CD14-positive monocyte (primary cell): ENCODE results near the gene CCT7. TPM values are rescaled to one million over a fixed set of nuclear protein-coding genes. Genes with fewer than 3 reads are reported as not detected.

Experiments
- DNase-seq, 3 donors: peaks; one replicate each; pipeline ENCODE4 v3.0.0-alpha.2; 2011 to 2022
- H2AFZ ChIP-seq: 2 replicates; pipeline ENCODE4 v1.6.0; 2012; ENCODE audit warnings: mild to moderate bottlenecking, low read depth, low read length, inconsistent platforms; ENCODE audit not compliant: insufficient read depth, poor library complexity, severe bottlenecking
- H3K27ac ChIP-seq, 2 donors: 1 replicate in 1 of 2; 2 replicates in 1 of 2; pipeline ENCODE4 v1.5.1; 2012 to 2013; ENCODE audit warnings: low read length in 2 of 2, control low read depth in 1 of 2, inconsistent platforms in 1 of 2, low read depth in 1 of 2, mild to moderate bottlenecking in 1 of 2
- H3K27me3 ChIP-seq, 2 donors: one replicate each; pipeline versions ENCODE4 v1.6.0 to v1.6.1; 2011 to 2013; ENCODE audit warnings: low read length in 2 of 2; ENCODE audit not compliant: control insufficient read depth in 2 of 2, insufficient read depth in 2 of 2
- H3K36me3 ChIP-seq, 2 donors: replicated peaks in 1 of 2; 1 replicate in 1 of 2; 2 replicates in 1 of 2; pipeline versions ENCODE4 v1.5.1 to v1.6.1; 2012 to 2013; ENCODE audit warnings: low read length in 2 of 2, control low read depth in 1 of 2, inconsistent platforms in 1 of 2, mild to moderate bottlenecking in 1 of 2; ENCODE audit not compliant: insufficient read depth in 2 of 2, control insufficient read depth in 1 of 2
- H3K4me1 ChIP-seq, 2 donors: 1 replicate in 1 of 2; 2 replicates in 1 of 2; pipeline versions ENCODE4 v1.5.1 to v1.6.1; 2012 to 2013; ENCODE audit warnings: low read length in 2 of 2, control low read depth in 1 of 2, inconsistent platforms in 1 of 2, mild to moderate bottlenecking in 1 of 2, moderate library complexity in 1 of 2; ENCODE audit not compliant: insufficient read depth in 2 of 2, control insufficient read depth in 1 of 2
- H3K4me2 ChIP-seq: replicated peaks from 2 replicates; pipeline ENCODE3; 2012; ENCODE audit warnings: low read length, moderate library complexity, mild to moderate bottlenecking; ENCODE audit not compliant: poor library complexity, severe bottlenecking; ENCODE audit errors: extremely low read depth
- H3K4me3 ChIP-seq, 3 experiments: fragments of 200-600 bp in 1 of 3; sonication (generic) in 1 of 3; replicated peaks in 1 of 3; 1 replicate in 2 of 3; 2 replicates in 1 of 3; pipeline ENCODE4 v1.5.1; 2011 to 2013; ENCODE audit warnings: low read length in 3 of 3, mild to moderate bottlenecking in 3 of 3, control low read depth in 2 of 3, low read depth in 2 of 3, inconsistent platforms in 1 of 3, moderate library complexity in 1 of 3
- H3K79me2 ChIP-seq: 2 replicates; pipeline ENCODE4 v1.6.0; 2012; ENCODE audit warnings: mild to moderate bottlenecking, control low read depth, inconsistent platforms, low read length, moderate library complexity; ENCODE audit not compliant: insufficient read depth
- H3K9ac ChIP-seq: 2 replicates; pipeline ENCODE4 v1.6.0; 2017; ENCODE audit warnings: low read length, mild to moderate bottlenecking; ENCODE audit not compliant: insufficient read depth, poor library complexity, severe bottlenecking
- H3K9me3 ChIP-seq, 2 donors: replicated peaks in 1 of 2; 1 replicate in 1 of 2; 2 replicates in 1 of 2; pipeline versions ENCODE4 v1.5.1 to v1.6.1; 2012 to 2013; ENCODE audit warnings: low read length in 2 of 2, control low read depth in 1 of 2; ENCODE audit not compliant: control insufficient read depth in 1 of 2, insufficient read depth in 1 of 2
- H4K20me1 ChIP-seq: 2 replicates; pipeline ENCODE4 v1.6.0; 2012; ENCODE audit warnings: mild to moderate bottlenecking, low read length, control low read depth, moderate library complexity; ENCODE audit not compliant: insufficient read depth
- H3K27ac Mint-ChIP-seq, 7 donors: one replicate each; pipeline ENCODE4 v1.8.0; 2020; ENCODE audit warnings: mild to moderate bottlenecking in 7 of 7, mixed read lengths in 7 of 7, moderate library complexity in 6 of 7, inconsistent platforms in 2 of 7
- H3K27me3 Mint-ChIP-seq, 3 donors: one replicate each; pipeline ENCODE4 v1.8.0; 2021 to 2022; ENCODE audit warnings: low read depth in 3 of 3, mild to moderate bottlenecking in 3 of 3, mixed read lengths in 3 of 3, moderate library complexity in 3 of 3, inconsistent platforms in 1 of 3
- H3K36me3 Mint-ChIP-seq, 2 donors: one replicate each; pipeline ENCODE4 v1.8.0; 2020; ENCODE audit warnings: mixed read lengths in 2 of 2, inconsistent platforms in 1 of 2, mild to moderate bottlenecking in 1 of 2
- H3K4me1 Mint-ChIP-seq: one replicate; pipeline ENCODE4 v1.8.0; 2020; ENCODE audit warnings: mild to moderate bottlenecking, mixed read lengths
- H3K4me3 Mint-ChIP-seq, 2 donors: one replicate each; pipeline ENCODE4 v1.8.0; 2020; ENCODE audit warnings: mild to moderate bottlenecking in 2 of 2, mixed read lengths in 2 of 2, moderate library complexity in 1 of 2
- H3K9me3 Mint-ChIP-seq, 7 donors: one replicate each; pipeline ENCODE4 v1.8.0; 2020 to 2022; ENCODE audit warnings: mixed read lengths in 7 of 7, mild to moderate bottlenecking in 6 of 7, moderate library complexity in 6 of 7, inconsistent platforms in 2 of 7
- WGBS: methylation state at CpG from one replicate; pipeline ENCODE4 v1.1.5; 2013; ENCODE audit warnings: missing lambda C conversion rate; ENCODE audit not compliant: insufficient coverage; 5-methylcytosine and 5-hydroxymethylcytosine counted together
- intact Hi-C, 2 donors: fragments of 100-400 bp; cut with micrococcal nuclease; formaldehyde crosslinking; loops; one replicate each; pipeline versions ENCODE4 v1.15.0 to v1.15.1; 2023
- polyA plus RNA-seq, 3 donors: library from polyadenylated mRNA; depleted of rRNA in 1 of 3; unstranded in 2 of 3; stranded (reverse) in 1 of 3; fragments of 300-500 nt in 2 of 3; fragments of >200 nt in 1 of 3; fragmentation: Illumina TruSeq in 2 of 3; gene quantifications; 1 replicate in 2 of 3; 2 replicates in 1 of 3; pipeline ENCODE4 v1.2.3, GENCODE V29; 2012 to 2021
- TF ChIP-seq, protein P1 (sequence below): fragments of 200-600 bp; IDR thresholded peaks from one replicate; pipeline ENCODE4 v1.8.0; 2022; ENCODE audit warnings: antibody characterized with exemption, mild to moderate bottlenecking

CCT7 gene
- polyA plus RNA-seq, 3 donors, result 56.8 to 151 (median 134) TPM

DNA sequence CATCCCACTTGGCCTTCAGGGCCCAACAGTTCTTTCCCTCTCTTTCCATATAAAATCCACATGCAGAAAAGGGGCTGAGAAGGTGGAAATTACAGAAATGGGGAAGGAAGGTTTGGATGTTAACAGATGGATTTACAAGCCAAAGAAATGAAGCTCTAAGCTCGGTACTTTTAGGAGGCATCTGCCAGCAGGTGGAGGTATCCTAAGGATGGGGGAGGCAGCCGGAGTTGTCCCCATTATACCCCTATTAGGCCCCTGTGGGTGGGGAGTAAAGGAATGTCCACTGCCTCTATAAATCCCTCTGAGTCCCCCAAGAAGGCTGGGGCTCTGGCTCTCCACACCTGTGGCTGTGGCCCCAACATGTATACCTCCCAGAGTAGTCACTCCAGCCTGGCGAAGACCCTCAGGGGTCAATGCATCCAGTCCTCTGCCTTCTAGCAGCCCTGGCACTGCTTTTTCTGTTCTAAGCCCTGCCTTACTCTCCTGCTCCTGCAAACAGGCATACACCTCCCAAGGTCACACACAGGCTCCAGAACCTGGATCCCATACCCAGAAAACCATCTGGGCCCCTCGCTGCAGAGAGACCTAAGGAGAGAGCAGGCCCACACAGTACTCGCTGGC, 48.9 kb downstream of the CCT7 start:
- TF ChIP-seq, protein P1, sequence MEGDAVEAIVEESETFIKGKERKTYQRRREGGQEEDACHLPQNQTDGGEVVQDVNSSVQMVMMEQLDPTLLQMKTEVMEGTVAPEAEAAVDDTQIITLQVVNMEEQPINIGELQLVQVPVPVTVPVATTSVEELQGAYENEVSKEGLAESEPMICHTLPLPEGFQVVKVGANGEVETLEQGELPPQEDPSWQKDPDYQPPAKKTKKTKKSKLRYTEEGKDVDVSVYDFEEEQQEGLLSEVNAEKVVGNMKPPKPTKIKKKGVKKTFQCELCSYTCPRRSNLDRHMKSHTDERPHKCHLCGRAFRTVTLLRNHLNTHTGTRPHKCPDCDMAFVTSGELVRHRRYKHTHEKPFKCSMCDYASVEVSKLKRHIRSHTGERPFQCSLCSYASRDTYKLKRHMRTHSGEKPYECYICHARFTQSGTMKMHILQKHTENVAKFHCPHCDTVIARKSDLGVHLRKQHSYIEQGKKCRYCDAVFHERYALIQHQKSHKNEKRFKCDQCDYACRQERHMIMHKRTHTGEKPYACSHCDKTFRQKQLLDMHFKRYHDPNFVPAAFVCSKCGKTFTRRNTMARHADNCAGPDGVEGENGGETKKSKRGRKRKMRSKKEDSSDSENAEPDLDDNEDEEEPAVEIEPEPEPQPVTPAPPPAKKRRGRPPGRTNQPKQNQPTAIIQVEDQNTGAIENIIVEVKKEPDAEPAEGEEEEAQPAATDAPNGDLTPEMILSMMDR, result no peak
- Histone ChIP-seq H3K36me3 (peaks cover 0 to 6% of the 10 kb centered on the region in 2 donors), H3K4me3 (peak overlapping the region in 1 of 3 experiments; percentile 87), H3K4me1 (peaks cover 36 to 40% of the 10 kb centered on the region in 2 donors), H4K20me1 (peaks cover 44% of the 10 kb centered on the region), H3K4me2 (peak overlapping the region; percentile 93), H3K9ac (no peak overlapping the region), H3K9me3 (no peaks in the 10 kb centered on the region), H3K79me2 (peaks cover 35% of the 10 kb centered on the region), H2AFZ (peak overlapping the region; percentile 90), H3K27me3 (no peaks in the 10 kb centered on the region), H3K27ac (no peak overlapping the region)
- Mint-ChIP-seq H3K4me3 (peak overlapping the region; percentile 77 to 85), H3K36me3 (peaks cover 0 to 2% of the 10 kb centered on the region in 2 donors), H3K4me1 (peaks cover 38% of the 10 kb centered on the region), H3K9me3 (peaks cover 0 to 1% (median 0%) of the 10 kb centered on the region in 7 donors), H3K27ac (peak overlapping the region in 1 of 7 donors; percentile 58), H3K27me3 (no peaks in the 10 kb centered on the region)
- WGBS, result 43% methylated on average over 1 of the region's 5 CpGs
- intact Hi-C loops, result no loop called here
- no peak for DNase-seq

DNA sequence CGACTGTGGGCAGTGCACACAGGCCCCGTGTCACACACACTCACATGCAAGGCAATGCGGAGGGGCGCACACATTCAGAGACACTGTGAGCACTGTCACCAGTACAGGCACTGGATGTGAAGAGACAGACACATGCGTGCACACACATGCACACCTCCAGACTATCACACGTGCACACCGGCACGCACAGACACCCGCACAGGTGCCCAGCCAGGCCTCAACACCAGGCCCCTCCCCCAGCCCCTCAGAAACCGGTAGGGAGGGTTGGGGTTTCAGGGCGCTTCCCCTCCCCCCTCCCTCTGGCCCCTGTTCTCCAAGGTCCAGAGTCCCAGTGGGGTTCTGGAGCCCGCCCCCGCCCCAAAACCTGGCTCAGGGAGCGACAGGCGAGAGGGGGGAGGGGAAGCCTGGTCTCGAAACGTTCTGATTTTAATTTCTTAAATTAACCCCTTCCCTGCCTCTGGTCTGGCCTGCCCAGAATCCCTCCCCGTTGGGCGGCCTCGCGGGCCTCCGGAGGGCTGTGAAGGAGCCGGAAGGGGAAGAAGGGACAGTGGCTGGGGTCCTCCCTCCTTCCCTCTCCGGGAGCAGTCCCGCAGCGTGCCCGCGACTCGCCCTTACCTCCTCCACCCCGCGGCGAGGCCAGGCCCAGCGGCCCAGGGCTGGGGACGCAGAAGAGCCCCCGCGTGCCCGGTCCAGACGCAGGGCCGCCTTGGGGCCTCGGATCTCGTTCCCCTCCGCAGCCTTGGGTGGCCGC, 49.6 kb downstream of the CCT7 start:
- H3K4me1 Mint-ChIP-seq, result peaks cover 37% of the 10 kb centered on the region
- H3K79me2 ChIP-seq, result peaks cover 35% of the 10 kb centered on the region
- H3K9me3 Mint-ChIP-seq, result peaks cover 0 to 1% (median 0%) of the 10 kb centered on the region in 7 donors
- H2AFZ ChIP-seq, result peak overlapping the region; percentile 90
- no peaks in the 10 kb centered on the region for H3K9me3 ChIP-seq
- intact Hi-C loops, result no loop called here
- no peak for DNase-seq
- peaks cover 0 to 2% of the 10 kb centered on the region in 2 donors for H3K27me3 ChIP-seq
- H4K20me1 ChIP-seq, result peaks cover 38% of the 10 kb centered on the region
- peaks cover 0 to 6% of the 10 kb centered on the region in 2 donors for H3K36me3 ChIP-seq
- H3K4me3 Mint-ChIP-seq, result peak overlapping the region; percentile 77 to 85
- peak overlapping the region in 1 of 2 donors; percentile 75 for H3K27ac ChIP-seq
- WGBS, result 6% methylated on average over 28 of the region's 43 CpGs
- H3K36me3 Mint-ChIP-seq, result peaks cover 0 to 2% of the 10 kb centered on the region in 2 donors
- peak overlapping the region; percentile 66 for H3K9ac ChIP-seq
- peak overlapping the region in 1 of 7 donors; percentile 37 for H3K27ac Mint-ChIP-seq
- H3K4me2 ChIP-seq, result peak overlapping the region; percentile 93
- H3K27me3 Mint-ChIP-seq, result peaks cover 0 to 2% (median 0%) of the 10 kb centered on the region in 3 donors
- peak overlapping the region; percentile 67 to 87 (median 78) for H3K4me3 ChIP-seq
- TF ChIP-seq, protein P1, result no peak
- H3K4me1 ChIP-seq, result peaks cover 36 to 40% of the 10 kb centered on the region in 2 donors
